Stimulated activated CD8-positive, alpha-beta memory T cell treated with anti-CD3 and anti-CD28 coated beads, Interleukin-2, amount 100 ng/mL, for 48 hours (primary cell): ENCODE measurements around the gene HOXA6.

Experiments
- DNase-seq, 2 donors: peaks; one replicate each; pipeline ENCODE4 v3.0.0-alpha.2; 2020; ENCODE audit warnings: low read depth in 2 of 2

HOXA6 gene

DNA sequence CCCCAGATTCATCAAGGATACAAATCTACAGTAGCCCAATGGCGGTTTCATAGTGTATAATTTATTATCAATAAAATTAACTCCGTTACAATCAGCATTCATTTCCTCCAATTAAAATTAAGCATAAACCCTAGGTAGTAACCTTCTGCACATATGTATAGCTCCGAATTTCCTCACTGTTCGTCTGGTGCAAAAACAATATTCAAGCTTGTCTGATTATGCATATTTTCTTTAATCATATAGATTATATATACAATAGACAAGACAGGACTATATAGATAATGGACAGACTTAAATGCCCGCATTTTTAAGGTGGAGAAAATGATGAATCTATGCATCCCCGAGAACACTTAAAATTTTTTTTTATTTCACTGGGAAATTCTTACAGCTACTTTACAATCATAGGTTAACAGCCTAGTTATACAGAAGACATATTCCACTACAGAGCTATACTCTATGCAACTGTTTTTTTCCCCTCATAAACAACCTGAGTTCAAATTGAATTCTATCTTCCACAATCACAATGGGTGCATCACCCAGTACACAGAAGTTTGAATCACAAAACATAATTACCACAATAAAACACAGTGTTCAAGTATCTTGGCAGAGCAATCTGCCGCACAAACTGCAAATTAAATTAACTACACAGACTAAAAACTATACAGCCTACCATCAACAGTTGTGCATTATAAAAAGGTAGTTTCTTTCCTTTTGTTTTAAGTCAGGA is 15.2 kb upstream of the HOXA6 start:
- DNase-seq, result no peak

DNA sequence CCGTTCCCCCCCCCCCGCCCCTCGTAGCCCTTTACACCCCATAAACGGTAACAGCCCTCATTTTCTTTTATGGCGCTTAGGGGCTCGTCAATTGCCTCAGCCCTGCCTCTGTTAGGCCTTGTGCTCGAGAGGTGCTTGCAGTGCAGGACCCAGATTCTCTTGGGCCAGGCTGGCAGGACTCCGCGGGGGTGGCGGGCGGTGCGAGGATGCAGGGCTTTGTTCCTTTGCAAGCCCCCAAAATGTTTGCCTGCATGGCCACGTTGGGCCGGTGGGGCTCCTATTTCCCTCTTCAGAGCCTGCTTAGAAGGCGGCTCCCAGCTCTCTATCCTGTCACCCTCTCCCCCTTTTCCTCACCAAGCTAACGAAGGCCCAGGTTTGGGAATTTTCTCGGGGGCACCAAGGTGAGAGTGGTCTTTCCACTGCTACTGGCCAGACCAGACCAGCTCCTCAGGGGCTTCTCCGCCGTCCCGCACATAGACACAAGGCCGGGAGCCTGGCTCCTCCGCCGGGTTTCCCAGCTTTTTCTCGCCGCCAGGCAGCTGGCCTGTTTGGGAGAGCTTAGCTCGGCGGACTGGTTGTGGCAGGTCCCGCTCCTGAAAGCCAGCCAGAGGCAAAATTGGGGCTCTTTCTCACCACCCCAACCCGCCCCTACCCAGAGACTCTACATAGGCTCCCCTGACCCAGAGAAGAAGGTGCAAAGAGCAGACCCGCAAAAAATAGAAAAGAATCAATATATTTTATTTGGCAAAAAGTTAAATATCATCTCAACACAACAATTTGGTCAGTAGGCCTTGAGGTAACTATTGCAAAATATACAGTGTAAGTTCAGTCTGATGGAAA is 14.4 kb upstream of the HOXA6 start:
- no peak for DNase-seq

DNA sequence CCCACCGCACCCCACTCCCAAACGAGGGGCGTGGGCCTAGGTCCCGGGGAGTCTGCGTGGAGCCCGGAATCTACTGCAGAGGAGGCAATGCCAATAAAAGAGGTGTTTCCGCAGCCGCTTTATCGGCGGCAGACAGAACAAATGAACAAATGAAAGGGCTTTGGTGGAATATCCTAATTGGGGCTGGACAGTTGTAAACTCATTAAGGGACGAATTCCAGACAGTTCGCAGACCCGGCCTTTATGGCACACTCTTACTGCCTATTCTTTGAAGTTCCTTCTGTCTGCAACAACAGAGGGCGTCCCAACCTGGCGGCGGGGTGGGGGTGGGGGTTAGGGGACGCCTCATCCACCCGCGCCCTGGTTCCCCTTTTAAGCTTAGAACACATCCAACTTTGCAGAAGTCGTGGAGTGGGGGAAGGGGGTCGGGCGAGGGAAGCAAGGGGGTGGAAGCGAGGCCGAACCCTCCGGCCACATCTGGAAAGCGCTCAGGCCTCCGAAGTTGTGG is 13.7 kb upstream of the HOXA6 start:
- DNase-seq, result no peak

DNA sequence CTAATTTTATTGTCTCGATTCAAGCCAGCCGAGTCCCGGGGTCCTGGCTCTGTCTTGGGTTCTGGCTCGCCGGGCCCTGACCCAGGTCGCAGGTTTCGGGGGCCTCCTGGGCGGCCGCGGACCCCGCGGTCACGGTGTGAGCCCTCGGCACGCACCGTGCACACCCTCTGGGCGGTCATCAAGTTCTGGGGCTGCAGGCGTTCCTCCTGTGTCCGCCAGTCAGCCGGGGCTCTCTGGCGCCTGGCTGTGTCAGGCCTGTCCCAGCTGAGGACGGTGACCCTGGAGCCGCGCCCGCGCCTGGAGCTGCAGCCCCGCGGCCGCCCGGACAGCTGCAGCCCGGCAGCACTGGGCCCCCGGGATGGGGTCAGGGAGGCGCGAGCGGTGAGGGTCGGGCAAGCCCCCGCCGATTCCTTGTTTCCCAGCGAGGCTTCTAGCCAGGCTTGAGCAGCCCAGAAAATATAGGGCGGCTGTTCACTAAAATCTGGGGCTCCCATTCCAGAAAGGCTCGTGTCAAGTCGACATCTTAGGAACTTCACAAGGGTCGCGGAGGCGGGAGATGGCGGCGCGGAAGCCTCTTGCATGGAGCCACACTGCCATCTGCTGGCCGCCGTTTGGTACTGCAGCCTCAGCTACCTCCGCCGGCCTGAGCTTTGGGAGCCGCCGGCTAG is 13.1 kb upstream of the HOXA6 start:
- DNase-seq, result peak; percentile 74 to 77

DNA sequence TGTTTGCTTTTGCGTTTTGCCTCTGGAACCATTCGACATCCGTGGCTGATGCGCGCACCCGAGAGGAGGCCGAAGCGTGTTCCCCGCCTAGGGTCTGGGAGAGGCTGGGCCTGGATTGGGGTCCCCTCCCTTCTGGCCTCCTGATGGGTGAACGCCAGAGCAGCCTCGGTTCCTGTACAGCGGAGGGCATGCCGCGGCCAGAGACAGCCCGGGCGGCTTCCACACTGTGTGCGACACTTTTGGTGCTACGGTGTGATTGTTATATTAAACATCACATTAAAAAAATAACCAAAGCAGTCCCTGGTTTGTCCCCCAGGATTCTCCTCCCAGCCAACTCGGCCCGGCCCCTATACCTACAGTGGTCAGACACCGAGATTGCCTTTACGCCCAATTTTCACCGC is 12.6 kb upstream of the HOXA6 start:
- no peak for DNase-seq

DNA sequence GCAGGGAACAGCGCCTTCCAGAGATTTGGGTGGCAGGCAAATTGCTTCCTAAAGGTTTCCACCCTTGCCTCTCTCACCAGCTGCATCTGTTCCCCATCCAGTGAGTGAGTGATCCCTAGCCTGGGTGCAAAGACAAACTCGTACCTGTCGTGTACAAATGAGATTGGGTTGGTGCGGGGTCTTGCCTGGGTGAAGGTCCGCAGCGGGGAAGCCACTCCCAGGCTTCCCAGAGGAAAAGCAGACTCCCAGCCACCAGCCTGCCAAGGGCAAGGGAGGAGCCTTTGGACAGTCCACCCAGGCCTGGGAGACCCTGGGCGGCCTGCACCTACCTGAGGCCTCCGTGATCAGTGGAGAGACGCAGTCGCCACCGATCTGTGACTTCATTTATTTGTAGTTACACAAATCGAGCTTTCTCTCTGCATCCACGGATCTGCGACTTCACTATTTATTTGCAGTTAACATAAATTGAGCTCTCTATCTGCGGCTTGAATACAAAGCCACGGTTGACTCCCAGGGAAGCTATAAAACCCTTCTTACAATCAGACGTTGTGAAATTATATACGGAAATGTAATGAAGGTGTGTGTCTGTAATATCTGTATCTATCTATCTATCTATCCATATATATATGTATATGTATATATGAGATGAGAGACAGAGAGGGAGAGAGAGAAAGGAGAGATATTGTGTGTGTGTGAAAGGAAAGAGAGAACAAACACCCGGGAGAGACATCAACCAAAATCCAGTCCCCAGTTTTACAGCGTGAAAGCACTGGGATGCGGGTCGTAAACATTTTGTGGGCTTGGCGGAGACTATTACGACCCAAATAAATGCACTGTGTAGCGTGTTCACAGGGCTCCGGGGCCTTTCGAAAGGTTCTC is 11.9 kb upstream of the HOXA6 start:
- DNase-seq, result no peak

DNA sequence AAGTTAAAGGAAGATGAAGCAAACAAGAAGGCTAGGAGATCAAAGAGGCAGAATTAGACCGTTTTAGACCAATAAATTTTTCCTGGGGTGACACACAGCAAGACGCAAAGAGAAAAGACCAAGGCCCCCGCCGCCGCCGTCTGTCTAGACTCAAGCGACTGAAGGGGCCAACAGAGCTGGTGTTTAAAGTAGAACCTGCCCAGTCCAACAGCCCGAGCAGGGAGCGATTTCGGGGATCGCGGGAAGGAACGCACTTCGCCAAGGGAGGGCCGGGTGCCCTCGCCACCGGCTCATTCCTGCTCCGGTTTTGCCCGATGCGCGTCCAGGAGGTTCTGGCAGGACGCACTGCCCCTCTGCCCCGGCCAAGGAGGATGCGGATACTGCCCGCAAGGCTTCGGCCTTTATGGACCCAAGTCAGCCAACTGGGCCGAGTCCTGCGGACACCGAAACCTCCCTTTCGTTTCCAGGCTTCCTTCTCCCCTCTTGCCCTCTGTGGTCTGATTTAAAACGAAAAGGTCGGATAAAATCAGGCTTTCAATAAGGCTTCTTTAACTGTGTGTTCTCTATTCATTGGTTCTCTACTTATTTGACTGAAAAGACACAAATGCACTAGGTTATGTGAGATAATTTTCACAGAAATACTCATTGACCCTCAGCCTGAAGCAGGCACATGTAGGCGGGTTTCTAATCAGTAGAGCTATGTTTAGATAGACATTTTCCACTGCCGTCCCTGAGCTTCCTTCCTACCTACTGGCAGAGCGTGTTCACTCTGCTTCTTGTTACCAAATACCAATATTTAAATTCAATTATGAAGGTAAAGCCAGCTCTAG is 11.1 kb upstream of the HOXA6 start:
- no peak for DNase-seq

DNA sequence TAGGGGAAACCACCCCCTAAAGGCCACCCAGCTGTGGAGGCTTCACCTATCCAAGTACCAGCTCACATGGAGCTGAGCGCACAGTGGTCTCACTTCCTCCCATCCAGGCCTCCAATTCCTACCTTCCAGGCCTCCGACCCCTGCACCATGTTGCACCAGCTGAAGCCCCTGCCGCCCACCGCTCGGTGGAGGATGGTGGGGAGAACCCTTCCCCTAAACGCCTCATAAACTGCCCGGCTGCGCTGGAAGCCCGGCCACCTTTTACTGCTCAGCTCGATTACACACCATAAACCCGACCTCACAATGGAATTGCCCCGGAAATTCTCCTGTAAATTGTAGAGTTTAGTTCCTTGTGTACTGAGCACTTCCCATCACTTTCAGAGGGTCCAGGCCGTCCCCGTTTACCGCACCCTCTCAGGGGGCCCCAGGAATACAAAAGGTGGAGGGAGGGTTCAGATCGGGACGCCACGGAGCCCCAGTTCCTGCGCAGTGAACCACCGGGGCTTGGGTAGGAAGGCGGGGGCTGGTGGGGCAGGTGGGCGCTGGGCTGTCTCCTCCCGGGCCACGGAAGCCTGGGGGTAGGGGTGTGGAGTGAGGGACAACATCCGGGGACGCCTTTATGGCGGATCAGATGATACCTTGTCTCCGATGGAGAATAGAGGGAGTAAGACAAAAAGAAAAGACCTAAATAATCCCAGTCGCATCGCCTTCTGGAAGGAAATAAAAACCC is 10.3 kb upstream of the HOXA6 start:
- DNase-seq, result no peak

DNA sequence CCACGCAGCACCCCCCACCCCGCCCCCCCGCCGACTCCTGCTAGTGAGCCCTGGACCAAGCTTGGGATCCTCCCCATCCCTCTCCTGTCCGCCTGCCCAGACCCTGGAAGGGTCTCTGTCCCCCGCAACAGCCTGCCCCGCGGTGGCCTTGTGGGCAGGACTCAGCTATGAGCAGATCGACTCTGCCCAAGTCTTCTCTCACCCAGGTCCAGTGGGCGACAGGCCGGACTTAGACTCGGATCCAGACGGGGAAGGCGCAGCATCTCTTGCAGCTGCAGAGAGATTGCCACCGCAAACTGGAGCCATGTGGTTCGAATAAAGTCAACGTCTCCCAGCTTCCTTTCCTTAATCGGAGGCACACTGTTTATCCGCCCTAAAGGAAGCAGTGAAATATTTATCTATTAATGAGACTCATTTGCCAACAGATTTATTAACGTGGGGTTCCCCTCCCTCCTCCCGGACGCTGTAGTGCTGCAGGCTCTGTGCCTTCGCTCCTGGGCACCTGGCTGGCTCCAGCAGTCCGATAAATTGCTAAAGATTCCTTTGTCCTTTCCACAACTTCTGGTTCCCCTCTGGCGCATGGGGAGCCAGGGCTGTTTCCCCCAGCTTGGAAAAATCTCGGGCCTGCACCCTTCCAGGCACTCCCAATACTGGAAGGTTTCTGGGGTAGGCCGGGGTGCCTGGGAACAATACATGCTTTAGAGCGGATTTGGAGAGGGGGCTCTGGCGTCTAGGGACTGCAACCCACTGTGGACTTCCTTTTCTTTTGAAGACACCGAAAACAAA is 9.5 kb upstream of the HOXA6 start:
- DNase-seq, result no peak

DNA sequence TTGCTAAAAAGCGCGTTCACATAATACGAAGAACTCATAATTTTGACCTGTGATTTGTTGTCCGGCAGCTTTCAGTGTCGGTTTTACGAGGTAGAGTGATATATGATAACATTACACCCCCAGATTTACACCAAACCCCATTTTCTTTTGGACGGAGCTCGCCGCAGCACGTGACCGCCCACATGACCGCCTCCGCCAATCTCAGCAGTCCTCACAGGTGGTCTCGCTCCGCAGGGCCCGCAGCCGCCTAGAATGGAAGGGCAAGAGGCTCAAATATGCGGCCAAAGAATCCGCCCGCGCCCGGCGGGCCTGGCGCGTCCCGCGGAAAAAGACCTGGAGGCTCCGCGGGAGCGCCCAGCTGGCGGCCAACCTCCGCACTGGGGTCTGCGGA is 8.9 kb upstream of the HOXA6 start, which contains the start of gene HOXA7:
HOXA7 (minus strand) TSS at position 168 of the 391 bp plus-strand sequence; CDS start at position 38, 130 bp downstream.
- DNase-seq, result no peak

DNA sequence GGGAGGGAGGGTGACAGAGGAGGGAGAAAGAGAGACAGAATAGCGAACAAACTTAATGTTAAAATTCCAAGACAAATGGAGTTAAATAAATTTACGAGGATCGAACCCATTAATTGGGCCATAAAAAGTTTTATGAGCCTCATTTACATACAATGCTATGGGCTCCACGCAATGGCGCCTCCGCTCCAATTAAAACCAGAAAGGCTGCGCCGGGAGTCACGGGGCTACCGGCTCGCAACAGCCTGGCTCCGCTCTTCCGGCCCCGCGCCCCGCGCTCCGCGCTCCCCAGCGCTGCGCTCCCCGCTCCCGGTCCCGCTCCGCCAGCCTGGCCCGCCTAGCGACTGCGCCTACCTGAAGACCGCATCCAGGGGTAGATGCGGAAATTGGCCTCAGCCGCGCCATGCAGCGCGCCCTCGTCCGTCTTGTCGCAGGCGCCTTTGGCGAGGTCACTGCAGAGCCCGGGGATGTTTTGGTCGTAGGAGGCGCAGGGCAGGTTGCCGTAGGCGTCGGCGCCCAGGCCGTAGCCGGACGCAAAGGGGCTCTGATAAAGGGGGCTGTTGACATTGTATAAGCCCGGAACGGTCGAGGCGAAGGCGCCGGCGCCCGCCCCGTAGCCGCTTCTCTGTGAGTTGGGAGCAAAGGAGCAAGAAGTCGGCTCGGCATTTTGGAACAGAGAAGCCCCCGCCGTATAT is 8.4 kb upstream of the HOXA6 start:
- DNase-seq, result no peak

DNA sequence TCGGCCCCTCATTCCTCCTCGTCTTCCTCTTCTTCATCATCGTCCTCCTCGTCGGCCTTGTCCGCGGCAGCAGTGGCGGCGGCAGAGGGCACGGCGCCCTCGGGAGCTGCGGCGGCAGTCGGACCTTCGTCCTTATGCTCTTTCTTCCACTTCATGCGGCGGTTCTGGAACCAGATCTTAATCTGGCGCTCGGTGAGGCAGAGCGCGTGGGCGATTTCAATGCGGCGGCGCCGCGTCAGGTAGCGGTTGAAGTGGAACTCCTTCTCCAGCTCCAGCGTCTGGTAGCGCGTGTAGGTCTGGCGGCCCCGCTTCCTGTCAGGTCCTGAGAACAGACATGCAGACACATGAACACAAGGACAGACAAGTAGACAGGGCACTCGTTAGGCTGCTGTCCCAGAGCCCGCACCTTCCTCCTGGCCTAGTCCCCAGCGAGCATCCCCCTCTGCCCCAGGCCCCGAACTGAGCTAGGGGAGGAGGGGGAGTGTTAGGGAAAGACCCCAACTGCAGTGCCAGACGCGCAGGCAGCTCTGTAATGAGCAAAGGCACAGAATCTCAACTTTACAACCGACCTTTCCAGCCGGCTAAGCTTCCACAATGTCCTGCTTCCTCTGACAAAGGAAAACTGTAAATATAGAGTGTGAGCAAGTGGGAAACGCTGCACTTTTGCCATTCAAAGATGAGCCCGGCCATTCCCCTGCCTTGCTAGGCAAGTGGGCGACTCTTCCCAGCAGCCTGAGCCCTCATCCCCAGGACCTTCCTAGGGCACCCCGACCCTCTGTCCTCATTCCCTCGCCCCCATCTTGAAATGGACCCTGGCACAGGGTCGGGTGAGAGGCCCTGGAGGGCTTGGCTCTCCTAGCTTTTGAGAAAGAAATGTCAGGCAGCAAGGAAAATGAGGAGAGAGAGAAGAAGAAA is 7.6 kb upstream of the HOXA6 start:
- peak in 1 of 2 donors; percentile 40 for DNase-seq

DNA sequence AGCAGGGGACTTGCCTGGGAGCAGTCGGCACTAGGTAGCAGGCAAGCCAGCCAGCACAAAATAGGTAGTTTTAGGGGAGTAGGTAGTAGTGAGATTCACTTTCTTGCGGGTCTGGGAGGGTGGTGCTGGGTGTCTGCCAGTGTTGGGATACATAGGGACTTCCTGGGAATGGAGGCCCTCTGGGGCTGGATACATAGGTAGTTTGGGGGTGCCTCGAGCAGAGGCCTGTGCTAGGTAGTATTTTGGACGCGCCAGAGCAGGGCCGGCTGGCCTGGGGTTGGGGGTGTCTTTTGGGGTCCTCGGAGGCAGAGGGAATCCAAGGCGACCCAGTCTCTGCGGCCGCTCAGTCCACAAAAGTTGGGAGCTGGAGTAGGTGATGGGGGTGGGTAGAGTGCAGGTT is 6.8 kb upstream of the HOXA6 start:
- no peak for DNase-seq

DNA sequence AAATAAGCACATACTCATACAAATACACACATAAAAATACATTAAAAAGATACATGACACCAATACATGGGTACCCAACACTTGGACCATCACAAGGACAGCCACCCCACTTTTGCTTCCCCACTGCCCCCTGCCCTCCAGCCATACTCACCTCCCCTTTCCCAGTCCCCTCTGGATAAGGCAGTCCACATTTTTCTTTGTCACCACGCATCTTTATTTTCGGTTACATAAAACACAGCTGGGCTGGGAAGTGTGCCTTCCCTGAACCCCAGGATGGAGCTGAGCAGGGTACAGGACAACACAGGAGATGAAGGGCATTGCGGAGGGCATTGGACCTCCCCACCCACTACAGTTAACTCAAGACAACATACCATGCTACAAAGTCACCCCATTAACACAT is 6.0 kb upstream of the HOXA6 start:
- DNase-seq, result no peak

DNA sequence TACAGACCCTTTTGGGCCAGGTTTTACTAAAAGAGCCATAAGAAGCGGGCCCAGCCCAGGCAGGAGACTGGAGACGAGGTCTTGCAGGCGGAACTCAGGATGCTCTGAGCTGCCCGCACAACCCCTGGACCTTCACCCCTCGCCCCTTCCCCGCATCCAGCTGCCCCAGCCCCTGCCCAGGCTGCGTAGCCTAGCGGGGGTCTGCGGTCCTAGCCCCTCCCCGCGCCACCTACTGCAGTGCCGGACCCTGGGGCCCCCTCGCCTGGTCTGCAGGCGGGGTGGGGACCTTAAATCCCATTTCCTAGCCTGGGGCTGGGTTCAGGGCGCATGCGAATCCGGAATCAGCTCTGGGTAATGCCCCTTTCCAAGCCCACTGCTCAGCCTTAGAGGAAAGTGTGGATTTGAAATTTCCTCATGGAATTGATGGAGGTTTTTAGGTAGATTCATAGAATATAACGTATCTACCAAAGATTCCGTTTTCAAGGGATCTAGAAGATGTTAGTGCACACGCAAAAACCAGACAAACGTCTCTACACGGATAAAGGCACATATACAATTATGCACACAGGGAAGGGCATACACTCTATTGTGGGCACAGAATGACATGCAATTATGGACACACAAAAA is 5.4 kb upstream of the HOXA6 start:
- DNase-seq, result no peak

DNA sequence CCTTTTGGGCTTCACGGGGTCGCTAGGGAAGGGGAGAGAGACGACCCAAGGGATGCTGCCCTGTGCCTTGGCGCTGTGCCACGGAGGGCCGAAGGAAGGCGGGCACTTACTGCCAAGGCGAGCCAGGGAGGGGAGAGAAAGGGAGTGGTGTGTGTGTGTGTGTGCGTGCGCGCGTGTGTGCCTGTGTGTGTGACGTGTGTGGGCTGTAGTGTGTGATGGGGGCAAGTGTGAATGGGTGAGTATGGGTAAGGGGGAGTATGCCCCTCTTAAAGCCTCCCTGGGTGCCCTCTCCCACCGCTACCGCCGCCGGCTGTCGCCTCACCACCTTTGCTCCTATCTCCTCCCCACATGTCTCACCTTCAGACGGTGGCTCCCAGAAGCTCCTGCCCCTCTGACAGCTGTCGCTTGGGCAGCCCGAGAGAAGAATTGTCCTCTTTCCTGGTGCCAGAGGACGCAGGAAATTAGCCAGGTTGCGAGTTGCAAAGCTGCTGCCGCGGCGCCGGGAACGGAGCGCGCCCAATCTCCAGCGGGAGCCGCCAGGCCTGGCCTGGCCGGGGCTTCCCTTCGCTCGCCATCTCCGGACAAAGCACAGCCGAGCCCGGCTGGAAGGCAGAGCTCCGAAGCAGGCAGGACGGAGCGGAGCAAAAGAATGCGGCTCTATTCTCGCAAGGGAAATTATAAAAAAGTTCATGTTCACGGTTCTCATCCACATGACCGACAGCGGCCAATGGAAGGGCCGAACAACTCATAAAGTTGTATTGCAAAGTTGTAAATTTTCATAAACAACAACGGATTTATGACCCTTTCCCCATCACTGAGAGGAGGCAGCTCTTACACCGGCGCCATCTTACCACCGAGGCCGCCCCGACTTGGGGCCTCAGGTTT is 4.6 kb upstream of the HOXA6 start, which contains the start of gene HOXA3:
HOXA3 (minus strand) TSS at position 653 of the 885 bp plus-strand sequence. CDS start 41,943 bp downstream, outside the sequence.
- DNase-seq, result no peak
